Stimulated activated CD4-positive, alpha-beta T cell treated with anti-CD3 and anti-CD28 coated beads, Interleukin-4, amount 100 ng/mL, for 4 hours (primary cell): ENCODE data around the gene ZMYND11.

ENCODE experiments used
- DNase-seq, 2 experiments: peaks; one replicate each; pipeline ENCODE4 v3.0.0-alpha.2; 2020

Gene ZMYND11

DNA sequence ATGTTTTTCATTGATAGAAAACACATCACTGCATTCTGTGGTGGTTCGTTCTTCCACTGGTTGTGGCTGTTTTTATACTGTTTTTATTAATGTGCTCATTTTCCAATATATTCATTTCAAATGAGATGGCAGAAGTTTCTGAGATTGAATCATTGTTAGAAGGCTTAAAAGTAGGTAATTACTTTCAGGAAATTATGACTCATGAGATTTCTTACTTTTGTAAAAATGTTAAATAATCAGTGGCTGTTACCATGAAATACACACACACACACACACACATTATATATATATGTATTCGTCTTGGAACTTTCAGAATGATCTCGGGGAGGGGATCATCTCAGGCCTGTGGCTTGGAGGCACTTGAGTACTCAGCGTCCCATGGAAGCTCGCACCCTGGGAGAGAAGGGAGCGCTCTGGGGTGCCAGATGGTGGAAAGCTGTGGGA, 66.1 kb downstream of the ZMYND11 start:
- no peak for DNase-seq

DNA sequence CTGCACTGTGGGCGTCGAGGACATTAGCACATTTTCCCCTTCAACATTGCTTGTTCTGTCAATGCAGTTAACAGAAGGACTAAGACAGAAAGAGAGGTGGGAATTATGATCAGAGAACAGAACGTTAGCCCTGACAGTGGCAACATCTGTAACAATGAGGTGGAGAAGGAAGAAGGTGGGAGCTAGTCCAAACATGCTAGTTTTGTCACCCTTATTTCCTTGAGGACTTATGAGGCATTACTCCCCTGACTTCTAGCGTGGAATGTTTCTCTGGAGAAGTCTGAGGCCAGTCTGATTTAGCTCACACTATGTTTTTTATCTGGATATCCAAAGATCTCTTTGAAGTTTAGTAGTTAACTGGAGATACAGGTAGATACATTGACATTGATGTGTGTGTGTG, 73.4 kb downstream of the ZMYND11 start:
- no peak for DNase-seq

DNA sequence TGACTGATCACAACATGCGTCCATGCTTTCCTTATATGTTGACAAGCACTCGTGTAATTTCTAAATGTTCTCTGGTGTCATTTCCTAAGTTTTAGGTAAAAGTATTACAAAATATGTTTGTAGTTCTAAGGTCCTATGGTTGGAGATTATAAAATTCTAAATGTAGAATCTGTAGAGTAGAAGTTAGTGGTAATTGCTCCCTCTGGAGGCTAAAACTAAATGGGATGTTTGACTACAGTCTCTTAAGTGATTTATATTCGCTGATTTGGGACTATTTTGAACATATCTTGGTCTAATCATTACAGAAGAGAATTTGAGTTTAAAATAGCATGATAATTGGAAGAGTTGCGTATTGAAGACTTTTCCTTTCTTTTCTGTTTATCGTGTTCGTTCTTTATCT, 74.1 kb downstream of the ZMYND11 start:
- no peak for DNase-seq

DNA sequence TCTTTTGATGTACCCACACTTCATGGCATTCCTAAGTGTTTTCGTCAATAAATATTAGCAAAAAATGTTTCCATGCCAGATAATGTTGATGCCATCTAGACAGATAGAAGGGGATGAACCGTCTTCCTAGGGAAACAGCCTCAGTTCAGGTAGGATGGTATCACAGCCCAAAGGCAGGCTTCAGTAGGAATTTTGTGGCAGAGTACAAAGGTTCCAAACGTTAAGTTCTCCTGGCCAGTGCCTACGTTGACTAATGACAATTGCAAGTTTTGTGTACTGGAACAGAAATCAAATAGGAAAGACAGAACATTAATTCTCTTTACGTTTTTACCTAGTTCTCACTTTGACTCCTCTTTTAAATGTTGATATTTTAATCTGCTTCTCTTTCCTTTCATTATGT, 75.0 kb downstream of the ZMYND11 start:
- DNase-seq = no peak

DNA sequence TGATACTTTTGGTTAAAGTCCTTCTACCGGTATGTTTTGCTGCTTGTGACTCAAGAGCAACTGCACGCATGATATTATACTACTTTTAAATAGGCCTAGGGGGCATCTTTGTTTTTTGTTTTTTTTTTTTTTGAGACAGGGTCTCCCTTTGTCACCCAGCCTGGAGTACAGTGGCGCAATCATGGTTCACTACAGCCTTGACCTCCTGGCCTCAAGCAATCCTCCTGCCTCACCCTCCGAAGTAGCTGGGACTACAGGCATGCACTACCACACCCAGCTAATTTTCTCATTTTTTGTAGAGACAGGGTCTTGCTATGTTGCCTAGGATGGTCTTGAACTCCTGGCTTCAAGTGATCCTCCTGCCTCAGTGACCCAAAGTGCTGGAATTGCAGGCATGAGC, 80.2 kb downstream of the ZMYND11 start:
- no peak for DNase-seq

DNA sequence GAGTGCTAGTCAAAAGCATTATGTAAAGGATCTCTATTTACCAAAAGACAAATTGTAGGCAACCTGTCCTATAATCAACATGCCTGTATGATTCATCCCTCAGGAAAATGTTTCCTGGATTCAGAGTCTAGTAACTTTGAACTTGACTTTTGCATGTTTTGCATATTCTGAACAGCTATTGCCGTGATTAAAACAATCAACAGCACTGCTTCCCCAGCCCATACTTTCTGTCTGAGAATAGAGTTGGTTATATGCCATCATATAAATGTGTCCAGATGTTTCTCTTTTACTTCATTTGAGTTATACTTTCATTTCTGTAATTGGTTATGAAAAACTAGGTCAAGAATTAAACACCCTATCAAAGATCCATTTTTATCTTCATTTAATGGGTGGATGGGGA, 83.5 kb downstream of the ZMYND11 start:
- no peak for DNase-seq

DNA sequence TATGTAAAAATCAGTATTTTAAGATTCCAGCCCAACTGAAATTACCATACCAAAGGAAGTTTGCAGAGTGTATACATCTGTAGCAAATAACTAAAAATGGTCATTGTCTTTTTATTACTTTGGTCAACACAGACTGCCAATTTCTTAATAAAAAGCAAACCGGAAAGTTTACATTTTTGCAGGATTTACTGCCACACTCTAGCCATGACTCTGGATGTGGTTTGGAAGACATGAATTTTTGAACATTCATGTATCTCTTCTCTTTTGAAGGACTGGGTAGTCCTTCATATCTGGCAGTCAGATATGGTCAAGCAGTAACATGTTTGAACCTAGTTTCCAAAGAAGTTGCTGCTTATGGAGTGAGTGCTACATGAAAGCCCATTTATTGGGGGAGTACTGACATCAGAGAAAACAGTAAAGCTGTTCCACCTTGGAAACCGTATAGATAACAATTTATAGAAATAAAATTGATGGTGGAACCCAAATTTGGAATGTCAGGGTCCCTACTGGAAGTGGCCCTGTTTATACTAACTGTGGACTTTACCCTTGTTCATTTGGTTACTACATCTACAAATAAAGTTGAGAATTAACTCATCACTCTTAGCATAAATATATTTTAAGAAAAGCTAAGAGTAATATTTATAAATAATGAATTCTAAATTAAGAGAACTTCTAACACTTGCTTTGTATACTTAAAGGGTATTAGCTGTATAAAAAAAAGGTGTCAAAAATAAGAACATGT, 84.6 kb downstream of the ZMYND11 start:
- DNase-seq = no peak

DNA sequence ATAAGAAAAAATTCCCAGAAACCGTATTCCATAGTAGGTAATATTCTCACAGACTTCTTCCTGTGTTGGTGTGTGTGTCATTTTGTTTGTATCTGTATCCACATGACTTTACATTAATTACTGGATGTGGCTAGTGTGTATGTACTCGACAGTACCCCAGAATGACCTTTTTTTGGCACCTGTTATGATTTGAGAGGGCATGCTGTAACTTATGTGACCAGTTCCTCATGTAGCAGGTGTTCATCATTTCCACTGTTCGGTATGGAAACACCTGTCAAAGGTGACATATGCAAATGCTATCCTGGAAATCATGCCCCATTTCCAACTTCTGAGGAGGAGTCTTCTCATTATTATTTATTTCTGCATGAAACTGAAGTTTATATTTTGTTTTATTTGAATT, 89.3 kb downstream of the ZMYND11 start:
- DNase-seq = no peak

DNA sequence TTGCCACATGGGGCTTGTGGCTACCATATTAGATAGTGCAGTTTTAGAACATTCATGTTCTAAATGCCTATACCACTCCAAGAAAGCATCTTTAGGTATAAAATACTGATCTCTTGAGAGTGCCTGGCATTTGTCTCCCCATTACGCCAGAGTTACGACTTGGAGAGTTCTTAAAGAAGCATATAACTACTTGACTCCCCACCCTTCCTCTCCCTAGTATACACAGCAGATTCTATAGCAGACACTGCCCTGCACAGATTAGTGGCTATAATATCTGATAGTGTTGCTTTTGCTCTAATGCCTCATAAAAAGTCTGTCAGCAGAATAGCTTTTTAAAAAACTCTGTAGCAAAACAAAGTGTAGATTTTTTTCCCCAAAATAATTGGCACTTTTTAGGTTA, 90.8 kb downstream of the ZMYND11 start:
- DNase-seq = no peak

DNA sequence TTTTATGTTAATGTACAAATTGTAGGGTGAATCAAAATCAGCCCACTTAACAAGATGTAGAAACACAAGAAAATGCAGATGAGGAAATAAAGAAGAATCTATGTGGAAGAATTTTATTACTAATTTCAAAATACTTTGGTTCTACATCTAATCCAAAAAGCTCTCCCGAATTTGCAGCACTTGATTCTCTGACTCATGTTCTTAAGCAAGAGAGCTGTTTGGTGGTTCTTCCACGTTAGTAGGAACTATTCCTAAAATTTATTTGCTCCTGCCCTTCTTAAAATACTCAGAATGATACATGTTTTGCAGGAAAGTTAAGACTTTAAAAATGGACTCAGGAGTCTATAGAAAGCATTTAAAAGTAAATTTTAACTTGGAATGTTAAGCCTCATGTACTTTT, 91.8 kb downstream of the ZMYND11 start:
- no peak for DNase-seq

DNA sequence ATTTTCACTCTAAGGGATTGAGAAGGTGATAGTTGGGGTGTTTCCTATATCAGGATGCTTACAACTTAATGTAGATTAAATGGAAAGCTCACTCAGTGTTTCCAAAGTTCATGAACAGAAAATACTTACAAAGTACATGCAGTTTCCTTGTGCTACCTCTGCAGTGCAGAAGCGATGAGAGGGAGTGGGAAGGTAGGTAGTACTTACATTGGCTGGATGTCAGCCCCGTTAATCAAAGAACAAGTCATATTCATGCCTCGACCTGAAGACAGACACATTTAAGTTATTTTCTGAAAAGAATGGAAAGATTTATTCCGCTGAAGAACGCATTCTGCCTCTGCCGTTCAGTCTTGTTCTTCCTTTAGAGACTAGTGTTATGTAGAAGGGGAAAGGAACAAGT, 93.1 kb downstream of the ZMYND11 start:
- DNase-seq = no peak

DNA sequence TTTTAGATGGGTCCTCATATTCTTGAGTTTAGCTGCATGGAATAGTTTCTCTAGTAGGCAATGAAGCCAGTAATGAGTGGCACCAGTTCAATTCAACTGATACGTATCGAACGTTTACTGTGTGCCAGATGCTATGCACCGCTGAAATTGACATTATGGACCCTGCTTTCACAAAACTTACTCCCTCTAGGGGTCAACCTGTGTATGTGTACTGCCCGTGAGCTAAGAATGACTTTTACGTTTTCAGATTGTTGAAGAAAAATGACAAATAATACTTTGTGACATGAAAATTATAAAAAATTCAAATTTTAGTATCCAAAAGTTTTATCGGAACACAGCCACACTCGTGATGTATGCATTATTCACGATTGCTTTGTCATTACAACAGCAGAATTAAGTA, 95.5 kb downstream of the ZMYND11 start:
- no peak for DNase-seq

DNA sequence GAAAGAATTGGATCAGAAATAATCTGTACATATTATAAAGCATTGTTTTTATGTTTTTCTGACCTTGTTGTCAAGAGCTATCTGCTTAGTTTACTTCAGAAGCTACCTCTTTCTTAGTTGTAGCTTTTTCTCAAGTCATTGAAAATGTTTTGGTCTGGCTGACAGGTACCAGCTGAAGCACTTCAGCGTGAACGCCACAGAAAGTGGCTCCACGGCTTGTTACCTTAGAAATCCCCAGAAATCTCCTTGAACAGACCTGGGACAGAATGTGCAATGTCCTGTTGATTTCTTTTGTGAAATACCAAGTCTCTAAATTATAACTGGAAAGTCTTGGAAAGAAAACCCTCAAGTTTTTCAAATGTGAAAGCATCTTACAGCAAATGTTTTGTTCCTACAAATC, 96.8 kb downstream of the ZMYND11 start:
- no peak for DNase-seq

DNA sequence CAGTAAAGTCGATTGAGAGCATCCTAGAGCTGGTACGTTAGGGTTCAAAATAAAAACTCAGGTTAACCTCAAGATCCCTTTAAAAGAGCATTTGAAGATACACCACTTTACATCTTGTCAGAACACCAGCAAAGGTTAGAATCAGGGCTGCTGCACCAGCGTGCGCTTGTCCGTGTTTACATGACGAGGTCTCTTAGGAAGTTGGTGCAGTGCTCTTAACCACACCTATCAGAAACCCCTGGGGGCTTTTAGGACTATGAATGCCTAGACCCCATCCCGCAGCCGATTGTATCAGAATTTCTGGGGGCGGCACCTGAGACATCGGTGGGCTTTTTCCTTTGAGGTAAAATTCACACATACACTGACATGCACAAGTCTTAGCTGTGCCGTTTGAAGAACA, 97.6 kb downstream of the ZMYND11 start:
- no peak for DNase-seq

DNA sequence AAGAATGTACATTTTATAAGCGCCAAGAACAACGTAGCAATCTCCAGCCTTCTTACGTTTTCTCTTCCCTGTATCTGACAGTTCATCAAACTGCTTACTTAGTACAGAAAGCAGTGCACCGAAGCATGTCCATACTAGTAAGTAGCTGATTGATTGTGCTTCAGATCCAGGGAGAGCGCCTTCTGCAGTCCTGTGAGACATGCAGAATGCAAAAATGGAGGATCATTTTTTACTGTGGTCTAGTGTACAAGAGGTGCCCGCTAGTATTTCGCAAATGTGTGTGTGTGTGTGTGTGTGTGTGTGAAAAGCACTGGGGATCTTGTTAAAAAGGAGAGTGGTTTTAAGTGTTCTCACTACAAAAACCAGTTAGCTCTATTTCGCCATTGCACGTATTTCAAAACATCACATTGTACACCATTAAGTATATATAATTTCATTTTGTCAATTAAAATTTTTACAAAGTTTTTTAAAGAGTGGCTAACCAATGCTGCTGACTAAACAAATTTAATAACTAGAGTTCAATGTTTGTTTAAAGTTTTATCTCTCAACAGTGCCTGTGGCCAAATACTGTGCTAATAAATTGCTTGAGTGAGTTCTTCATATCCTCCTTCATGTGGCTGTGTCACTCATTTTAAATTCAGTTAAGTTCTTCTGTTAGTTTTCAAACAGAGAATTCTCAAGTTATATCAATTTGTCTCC, 99.6 kb downstream of the ZMYND11 start:
- DNase-seq = no peak

DNA sequence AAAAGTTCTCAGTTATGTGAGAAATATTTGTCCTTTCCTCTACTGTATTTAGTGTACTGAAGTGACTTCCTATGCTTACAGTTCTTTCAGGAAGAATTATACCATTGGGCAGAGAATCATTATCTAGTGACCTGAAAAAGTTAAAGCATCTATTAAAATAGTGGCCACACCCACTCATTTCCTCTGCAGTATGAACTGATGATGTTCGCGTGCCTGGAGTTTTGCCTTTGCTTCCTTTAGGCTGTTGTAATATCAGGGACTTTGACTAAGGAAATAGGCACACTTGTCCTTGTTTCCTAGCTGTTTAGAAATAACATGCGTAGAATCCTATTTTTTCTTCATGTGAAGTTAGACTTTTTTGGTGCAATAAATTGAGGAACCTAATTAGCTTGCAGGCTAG, 100.7 kb downstream of the ZMYND11 start:
- no peak for DNase-seq

DNA sequence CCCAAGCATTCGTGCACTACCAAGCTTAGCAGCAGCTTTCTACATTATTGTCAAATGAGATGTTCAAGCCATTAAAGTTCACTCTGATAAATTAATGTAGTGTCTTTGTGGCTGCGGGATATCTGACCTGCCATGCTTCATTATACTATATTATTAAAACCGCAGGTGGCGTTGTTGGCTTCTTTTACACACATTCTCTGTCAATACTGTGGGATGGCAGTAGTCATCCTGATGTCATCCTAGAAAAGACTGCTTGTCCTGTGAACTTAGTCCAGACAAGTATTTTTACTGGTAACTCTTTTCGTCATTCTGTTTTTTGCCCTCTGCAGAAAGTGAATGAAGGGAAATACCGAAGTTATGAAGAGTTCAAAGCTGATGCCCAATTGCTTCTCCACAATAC, 103.9 kb downstream of the ZMYND11 start:
- DNase-seq = no peak

DNA sequence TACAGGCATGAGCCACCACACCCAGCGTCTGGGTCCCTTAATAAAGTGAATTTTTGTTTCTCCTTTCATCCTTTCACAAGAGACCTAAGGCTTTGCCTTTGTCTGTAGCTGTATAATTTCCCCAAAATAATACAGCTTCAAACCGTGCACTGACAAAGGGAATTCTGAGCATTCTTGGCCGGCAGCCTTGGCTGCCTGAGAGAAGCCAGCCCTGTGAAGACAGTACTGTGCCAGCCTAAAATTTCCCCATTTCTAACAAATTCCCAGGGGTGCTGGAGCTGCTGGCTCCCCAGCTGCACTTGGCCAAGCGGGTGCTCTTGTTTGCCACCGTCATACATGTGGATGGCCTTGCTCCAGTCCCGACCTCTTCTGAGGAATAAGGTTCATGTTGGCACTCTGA, 106.2 kb downstream of the ZMYND11 start:
- DNase-seq = no peak

DNA sequence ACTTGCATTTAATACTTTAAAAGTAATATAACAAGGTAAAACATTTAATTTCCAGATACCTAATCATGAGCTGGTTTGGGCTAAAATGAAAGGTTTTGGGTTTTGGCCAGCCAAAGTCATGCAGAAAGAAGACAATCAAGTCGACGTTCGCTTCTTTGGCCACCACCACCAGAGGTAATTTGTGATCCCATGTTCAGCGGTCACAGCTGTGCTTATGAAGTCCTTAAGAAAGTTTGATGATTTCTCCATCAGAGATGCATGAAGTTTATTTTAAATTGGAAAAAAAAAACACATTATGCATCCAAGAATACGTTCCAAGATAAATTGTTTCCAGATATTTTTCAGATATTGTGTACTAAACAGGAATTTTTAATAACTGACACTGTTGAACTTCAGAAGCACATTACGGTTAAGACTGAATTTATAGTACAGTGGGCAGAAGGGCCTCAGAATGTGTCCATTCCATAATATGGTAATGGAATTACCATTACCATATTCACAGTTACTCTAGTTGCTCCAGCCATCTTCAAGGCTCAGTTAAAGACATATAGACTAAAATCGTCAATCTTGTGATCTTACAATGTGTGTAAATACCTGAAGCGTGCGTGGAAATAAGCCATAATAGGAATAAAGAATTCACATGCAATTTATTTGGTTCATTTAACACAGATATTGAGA, 106.8 kb downstream of the ZMYND11 start:
- no peak for DNase-seq

DNA sequence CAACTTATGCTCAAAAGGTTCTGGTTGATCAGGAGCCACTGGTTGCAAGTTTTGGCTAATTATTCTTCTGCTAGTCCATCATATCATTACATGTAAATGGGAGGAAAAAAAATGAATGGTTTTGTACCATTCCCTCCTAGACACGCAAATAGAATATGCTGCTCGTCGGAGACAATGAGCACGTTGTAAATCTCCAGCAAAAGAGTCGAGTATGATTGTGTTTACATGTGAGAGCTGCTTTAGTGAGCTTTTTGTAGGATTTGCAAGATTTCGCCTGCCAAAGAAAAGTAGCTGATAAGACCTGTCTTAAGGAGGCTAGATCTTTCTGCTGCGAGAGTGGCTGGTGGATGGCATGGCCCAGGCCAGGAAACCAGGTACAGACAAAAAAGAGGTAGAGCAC, 109.0 kb downstream of the ZMYND11 start:
- no peak for DNase-seq

DNA sequence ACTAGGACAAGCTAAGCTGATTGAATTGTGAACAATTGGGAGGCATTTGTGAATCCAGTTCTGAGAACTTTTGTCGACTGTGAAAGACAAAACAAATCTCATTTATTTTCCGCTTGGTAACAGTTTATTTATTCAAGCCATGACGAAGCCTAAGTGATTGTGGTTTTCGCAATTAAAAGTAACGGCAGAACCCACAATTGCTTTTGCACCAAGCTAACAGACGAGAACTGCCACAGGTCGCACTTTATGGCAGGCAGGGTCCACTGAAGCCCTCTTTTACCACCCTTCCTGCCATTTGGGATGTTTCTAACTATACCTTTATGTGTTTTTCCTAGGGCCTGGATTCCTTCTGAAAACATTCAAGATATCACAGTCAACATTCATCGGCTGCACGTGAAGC, 111.2 kb downstream of the ZMYND11 start:
- DNase-seq = no peak

DNA sequence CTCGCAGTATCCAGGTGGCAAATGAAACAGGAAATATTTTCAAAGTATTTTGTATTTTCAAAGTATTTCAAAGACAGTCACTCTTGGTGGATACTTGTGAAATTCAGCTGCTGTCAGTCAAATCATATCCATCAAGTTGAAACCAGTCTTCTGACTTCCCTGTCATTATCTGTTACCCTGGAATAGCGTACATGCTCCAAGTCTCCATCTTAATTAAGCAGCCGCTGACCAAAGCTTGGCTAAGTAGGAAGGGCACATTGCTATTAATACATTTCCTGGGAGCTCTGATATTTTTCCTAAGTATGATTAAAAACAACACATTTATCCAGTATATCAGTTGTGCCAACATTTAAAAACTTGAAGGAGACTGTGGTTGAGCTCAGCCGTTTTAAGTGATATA, 112.2 kb downstream of the ZMYND11 start:
- DNase-seq = no peak

DNA sequence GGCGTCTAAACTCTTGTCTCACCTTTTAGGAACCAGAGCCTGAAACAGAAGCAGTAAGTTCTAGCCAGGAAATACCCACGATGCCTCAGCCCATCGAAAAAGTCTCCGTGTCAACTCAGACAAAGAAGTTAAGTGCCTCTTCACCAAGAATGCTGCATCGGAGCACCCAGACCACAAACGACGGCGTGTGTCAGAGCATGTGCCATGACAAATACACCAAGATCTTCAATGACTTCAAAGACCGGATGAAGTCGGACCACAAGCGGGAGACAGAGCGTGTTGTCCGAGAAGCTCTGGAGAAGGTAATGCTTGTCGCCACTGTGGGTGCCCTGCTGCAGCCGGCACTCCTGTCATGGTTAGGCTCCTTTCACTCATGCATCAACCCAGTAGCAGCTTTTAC, 113.1 kb downstream of the ZMYND11 start:
- DNase-seq = no peak

DNA sequence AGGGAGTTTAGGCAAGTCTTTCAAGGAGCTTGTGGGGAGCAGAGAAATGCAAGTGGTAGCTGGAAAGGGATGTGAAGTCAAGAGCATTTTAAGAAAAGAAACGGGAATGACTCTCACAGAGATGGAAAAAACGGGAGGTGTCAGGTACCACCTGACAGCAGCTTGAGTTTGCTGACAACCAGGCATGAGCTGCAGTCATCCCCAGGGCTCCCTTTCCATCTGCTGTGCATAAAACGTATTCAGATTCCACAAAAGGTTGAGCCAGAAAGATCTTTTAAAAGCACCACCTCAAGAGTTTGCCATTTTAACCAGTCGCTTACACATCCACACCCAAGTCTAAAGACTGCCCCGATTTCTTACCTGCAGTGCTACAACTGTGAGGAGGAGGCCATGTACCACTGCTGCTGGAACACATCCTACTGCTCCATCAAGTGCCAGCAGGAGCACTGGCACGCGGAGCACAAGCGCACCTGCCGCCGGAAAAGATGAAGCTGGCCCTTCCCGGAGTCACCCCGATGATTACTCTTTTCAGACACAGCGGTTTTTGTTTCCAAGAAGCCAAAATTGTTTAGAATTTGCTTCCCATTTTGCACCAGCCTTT, 116.8 kb downstream of the ZMYND11 start:
- no peak for DNase-seq
